Suppressor macrophage (primary cell): ENCODE results near the gene MYBPC3.
"Not testable (repeated sequence)": the region's sequence is repeated elsewhere in the genome, so short reads cannot be mapped to it uniquely, and the experiment has no call there.

ENCODE experiments used
- DNase-seq, 4 experiments: peaks; one replicate each; pipeline ENCODE4 v3.0.0-alpha.2; 2020 to 2022

The MYBPC3 gene

GRCh38 chr11:47337229-47337924, 15.1 kb downstream of the MYBPC3 start:
- DNase-seq = no peak

DNA sequence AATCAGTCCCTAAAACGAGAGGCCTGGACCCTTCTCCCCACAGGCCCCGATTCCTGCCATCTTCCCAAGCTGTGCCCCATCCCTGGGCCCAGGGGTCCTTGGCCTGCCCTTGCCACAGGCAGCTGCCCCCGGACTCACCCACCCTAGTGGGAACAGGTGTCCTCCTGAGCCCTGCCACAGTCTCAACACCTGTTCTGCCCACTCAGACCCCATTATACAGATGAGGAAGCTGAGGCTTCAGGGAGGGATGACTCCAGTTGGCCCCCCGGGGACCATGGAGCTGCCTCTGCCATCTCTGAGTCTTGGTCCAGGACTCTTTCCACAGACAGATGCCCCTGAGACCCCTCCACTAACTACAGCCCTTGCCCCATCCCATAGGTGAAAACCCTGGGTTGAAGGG, 15.9 kb downstream of the MYBPC3 start:
- no peak for DNase-seq

DNA sequence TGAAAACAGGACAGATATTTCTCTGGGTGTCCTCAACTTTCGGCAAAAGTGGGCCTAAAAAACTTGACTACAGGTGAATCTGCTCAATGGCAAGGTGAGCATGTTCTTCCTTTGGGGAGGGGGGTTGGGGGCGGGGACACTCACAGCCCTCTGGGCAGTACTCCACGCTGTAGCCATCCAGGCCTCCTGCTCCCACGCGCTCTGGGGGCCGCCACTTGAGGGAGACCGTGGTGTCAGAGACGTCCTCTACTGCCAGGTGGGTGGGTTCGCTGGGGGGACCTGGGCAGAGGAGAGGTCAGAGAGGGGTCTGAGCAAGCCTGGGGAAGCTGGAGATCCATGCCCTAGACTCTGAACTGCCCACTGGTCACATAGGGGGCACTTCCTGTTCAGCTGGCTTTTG, 16.8 kb downstream of the MYBPC3 start:
- DNase-seq = no peak

DNA sequence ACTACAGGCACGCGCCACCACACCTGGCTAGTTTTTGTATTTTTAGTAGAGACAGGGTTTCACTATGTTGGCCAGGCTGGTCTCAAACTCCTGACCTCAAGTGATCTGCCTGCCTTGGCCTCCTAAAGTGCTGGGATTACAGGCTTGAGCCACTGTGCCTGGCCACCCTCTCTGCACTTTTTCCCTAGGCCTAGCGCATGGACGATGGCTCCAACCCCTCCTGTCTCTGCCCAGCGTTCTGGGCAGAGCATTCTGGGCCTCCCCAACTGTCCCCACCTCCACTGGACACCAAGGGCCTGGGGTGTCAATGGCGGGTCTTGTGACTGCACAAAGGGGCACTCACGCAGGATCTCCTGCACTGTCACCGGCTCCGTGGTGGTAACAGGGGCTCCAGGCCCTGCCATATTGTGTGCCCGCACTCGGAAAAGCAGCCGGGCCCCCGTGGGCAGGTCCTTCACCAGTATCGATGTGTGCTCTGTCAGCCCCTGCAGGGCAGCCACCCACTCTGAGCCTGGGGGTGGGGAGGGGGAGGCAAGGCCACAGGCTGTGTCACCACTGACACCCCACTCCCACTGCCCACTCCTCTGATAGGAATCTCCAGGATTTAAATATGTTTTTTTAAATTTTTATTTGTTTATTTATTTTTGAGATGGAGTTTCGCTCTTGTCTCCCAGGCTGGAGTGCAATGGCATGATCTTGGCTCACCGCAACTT, 17.6 kb downstream of the MYBPC3 start:
- DNase-seq = not testable (repeated sequence)

DNA sequence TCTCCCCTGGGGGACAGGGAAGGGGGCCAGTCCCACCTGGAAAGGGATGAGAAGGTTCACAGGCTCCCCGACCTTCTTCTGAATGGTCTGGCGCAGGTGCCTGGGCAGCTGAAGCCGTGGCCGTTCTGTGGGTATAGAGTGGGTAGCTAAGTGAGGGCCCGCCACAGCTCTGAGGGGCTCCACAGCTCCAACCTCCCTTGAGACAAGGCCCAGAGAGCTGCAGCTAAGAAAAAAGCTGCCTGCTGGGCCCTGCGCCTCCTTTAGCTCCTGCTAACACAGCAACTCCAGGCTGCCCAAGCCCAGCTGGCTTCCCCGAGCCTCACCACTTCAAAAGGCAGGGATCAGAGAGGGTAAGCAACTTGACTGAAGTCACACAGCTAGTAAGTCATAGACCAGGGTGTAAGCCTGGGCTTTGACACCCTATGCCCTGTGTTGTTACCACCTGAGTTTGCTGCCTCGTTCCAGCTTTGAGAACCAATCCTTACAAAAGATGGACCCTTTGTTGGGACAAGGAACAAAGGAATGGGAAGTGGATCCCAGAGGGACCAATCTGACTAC, 18.5 kb downstream of the MYBPC3 start:
- DNase-seq = no peak

- no peak for DNase-seq
Observed at GRCh38 chr11:47333526-47333845, 19.0 kb downstream of the MYBPC3 start.

DNA sequence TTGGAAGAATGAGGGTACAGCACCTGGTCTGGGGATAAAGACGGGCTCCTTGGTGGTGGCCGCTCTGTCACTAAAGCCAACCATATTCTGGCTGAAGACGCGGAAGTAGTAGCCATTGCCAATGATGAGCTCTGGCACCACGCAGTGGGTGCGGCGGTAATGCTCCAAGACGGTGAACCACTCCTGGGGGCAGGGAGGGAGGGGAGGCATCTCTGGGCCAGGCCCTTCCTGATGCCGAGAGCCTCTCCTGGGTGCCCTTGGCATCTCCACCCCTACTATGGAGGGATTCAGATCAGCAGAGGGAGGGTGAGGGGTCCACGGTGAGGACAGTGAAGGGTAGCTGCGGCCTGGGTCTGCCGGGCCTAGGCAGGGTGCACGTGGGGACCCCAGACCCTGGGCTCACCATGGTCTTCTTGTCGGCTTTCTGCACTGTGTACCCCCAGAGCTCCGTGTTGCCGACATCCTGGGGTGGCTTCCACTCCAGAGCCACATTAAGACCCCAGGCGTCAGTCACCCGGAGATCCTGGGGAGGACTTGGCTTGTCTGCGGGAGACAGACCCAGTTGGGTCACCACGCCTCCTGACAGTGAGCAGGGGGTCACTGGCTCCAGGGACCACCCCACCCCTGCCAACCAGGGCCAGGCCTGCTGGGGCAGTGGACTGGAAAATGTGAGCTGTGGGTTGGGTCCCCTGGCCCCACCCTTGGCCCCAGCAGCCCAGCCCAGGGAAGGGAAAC, 19.5 kb downstream of the MYBPC3 start:
- DNase-seq = no peak

GRCh38 chr11:47332303-47332711, 20.2 kb downstream of the MYBPC3 start:
- no peak for DNase-seq

GRCh38 chr11:47331454-47332302, 20.8 kb downstream of the MYBPC3 start:
- DNase-seq = no peak

GRCh38 chr11:47329987-47330931, 22.2 kb downstream of the MYBPC3 start:
- no peak for DNase-seq

GRCh38 chr11:47329431-47329986, 23.0 kb downstream of the MYBPC3 start:
- no peak for DNase-seq

- DNase-seq = peak; percentile 35 to 66 (median 54)
Observed at GRCh38 chr11:47328449-47329390, 23.8 kb downstream of the MYBPC3 start.

- no peak for DNase-seq
Observed at GRCh38 chr11:47327949-47328348, 24.6 kb downstream of the MYBPC3 start.

- DNase-seq = no peak
Observed at GRCh38 chr11:47327025-47327424, 25.5 kb downstream of the MYBPC3 start.

- no peak for DNase-seq
Observed at GRCh38 chr11:47326198-47326597, 26.3 kb downstream of the MYBPC3 start.

- DNase-seq = no peak
Observed at GRCh38 chr11:47325271-47326041, 27.0 kb downstream of the MYBPC3 start.

GRCh38 chr11:47324520-47324919, 28.0 kb downstream of the MYBPC3 start:
- DNase-seq = no peak

DNA sequence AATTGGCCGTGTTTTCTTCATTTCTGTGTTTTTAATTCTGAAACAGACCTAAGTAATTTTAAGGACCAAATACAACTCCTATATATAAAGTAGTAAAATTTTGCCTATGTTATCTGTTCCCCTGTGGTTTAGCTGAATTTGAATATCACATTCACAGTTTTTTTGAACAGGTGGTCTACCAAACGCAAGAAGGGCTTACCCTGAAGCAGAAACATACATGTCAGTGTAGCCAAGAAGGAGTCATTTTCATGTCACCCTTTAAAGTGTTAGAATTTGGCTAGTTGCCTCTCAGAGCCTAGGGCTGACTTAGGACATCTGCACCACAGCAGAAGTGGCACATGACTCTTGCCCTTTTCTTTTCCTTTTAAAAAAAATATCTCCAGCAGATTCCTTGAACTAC, 34.3 kb downstream of the MYBPC3 start:
- no peak for DNase-seq
